Hematopoietic multipotent progenitor cell treated with erythropoietin and hydrocortisone succinate and interleukin-3 and kit ligand, for 15 days (in vitro differentiated cells): ENCODE measurements around the gene RIT2.
"Not testable (repeated sequence)": the region's sequence is repeated elsewhere in the genome, so short reads cannot be mapped to it uniquely, and the experiment has no call there.

Experiments
- DNase-seq: peaks from one replicate; pipeline ENCODE4 v3.0.0-alpha.2; 2015; ENCODE audit warnings: low spot score

The RIT2 gene

GRCh38 chr18:42830936-42831335 is 284.5 kb downstream of the RIT2 start:
- no peak for DNase-seq

- no peak for DNase-seq
Measured at GRCh38 chr18:42828881-42829280, 286.6 kb downstream of the RIT2 start.

- DNase-seq: no peak
Measured at GRCh38 chr18:42824178-42824577, 291.3 kb downstream of the RIT2 start.

- DNase-seq: no peak
Measured at GRCh38 chr18:42822711-42823110, 292.8 kb downstream of the RIT2 start.

GRCh38 chr18:42821492-42821891 is 294.0 kb downstream of the RIT2 start:
- DNase-seq: no peak

- DNase-seq: no peak
Measured at GRCh38 chr18:42814618-42815017, 300.9 kb downstream of the RIT2 start.

- DNase-seq: no peak
Measured at GRCh38 chr18:42814184-42814583, 301.3 kb downstream of the RIT2 start.

GRCh38 chr18:42813570-42813969 is 301.9 kb downstream of the RIT2 start:
- DNase-seq: no peak

- DNase-seq: no peak
Measured at GRCh38 chr18:42807887-42808286, 307.6 kb downstream of the RIT2 start.

GRCh38 chr18:42801706-42802105 is 313.8 kb downstream of the RIT2 start:
- no peak for DNase-seq

- DNase-seq: no peak
Measured at GRCh38 chr18:42798606-42799170, 316.8 kb downstream of the RIT2 start.

GRCh38 chr18:42795213-42795789 is 320.2 kb downstream of the RIT2 start:
- DNase-seq: not testable (repeated sequence)

- no peak for DNase-seq
Measured at GRCh38 chr18:42792731-42793130, 322.8 kb downstream of the RIT2 start.

GRCh38 chr18:42784632-42785031 is 330.9 kb downstream of the RIT2 start:
- DNase-seq: no peak

GRCh38 chr18:42782929-42783328 is 332.6 kb downstream of the RIT2 start:
- DNase-seq: no peak

- DNase-seq: no peak
Measured at GRCh38 chr18:42781298-42781815, 334.1 kb downstream of the RIT2 start.

- DNase-seq: no peak
Measured at GRCh38 chr18:42780171-42780570, 335.3 kb downstream of the RIT2 start.

- DNase-seq: no peak
Measured at GRCh38 chr18:42778445-42779042, 336.9 kb downstream of the RIT2 start.

- DNase-seq: no peak
Measured at GRCh38 chr18:42778024-42778423, 337.5 kb downstream of the RIT2 start.

- no peak for DNase-seq
Measured at GRCh38 chr18:42773870-42774269, 341.6 kb downstream of the RIT2 start.

- no peak for DNase-seq
Measured at GRCh38 chr18:42771936-42772335, 343.5 kb downstream of the RIT2 start.

GRCh38 chr18:42765302-42765701 is 350.2 kb downstream of the RIT2 start:
- no peak for DNase-seq

GRCh38 chr18:42760290-42760689 is 355.2 kb downstream of the RIT2 start:
- DNase-seq: no peak

GRCh38 chr18:42758852-42759251 is 356.6 kb downstream of the RIT2 start:
- DNase-seq: no peak
